Central memory CD8-positive, alpha-beta T cell (primary cell): ENCODE results near the gene TIPARP.
A peak's percentile ranks its signal among the peaks of the same experiment; 100 is the strongest.

Experiments
- ATAC-seq: fragments of 150-1000 bp; cut with Tn5 transposase; replicated peaks from 2 replicates; pipeline ENCODE4 v1.10.0; 2022; ENCODE audit warnings: mild to moderate bottlenecking, moderate FRiP score, moderate number of reproducible peaks; ENCODE audit not compliant: poor library complexity, severe bottlenecking; ENCODE audit errors: extremely low read depth
- DNase-seq, 2 donors: peaks; one replicate each; pipeline ENCODE4 v3.0.0; 2021; ENCODE audit warnings: low spot score in 2 of 2
- H3K27ac Mint-ChIP-seq: one replicate; pipeline ENCODE4 v1.8.0; 2022; ENCODE audit warnings: low read depth, mild to moderate bottlenecking, moderate library complexity, mixed read lengths
- H3K27me3 Mint-ChIP-seq: one replicate; pipeline ENCODE4 v1.8.0; 2022; ENCODE audit warnings: mixed read lengths
- H3K36me3 Mint-ChIP-seq: one replicate; pipeline ENCODE4 v1.8.0; 2022; ENCODE audit warnings: mild to moderate bottlenecking, moderate library complexity, mixed read lengths; ENCODE audit not compliant: insufficient read depth
- H3K4me1 Mint-ChIP-seq: one replicate; pipeline ENCODE4 v1.8.0; 2022; ENCODE audit warnings: mixed read lengths
- H3K4me3 Mint-ChIP-seq: one replicate; pipeline ENCODE4 v1.8.0; 2022; ENCODE audit warnings: mild to moderate bottlenecking, moderate library complexity, mixed read lengths
- H3K9me3 Mint-ChIP-seq: one replicate; pipeline ENCODE4 v1.8.0; 2022; ENCODE audit warnings: mixed read lengths

TIPARP gene

DNA sequence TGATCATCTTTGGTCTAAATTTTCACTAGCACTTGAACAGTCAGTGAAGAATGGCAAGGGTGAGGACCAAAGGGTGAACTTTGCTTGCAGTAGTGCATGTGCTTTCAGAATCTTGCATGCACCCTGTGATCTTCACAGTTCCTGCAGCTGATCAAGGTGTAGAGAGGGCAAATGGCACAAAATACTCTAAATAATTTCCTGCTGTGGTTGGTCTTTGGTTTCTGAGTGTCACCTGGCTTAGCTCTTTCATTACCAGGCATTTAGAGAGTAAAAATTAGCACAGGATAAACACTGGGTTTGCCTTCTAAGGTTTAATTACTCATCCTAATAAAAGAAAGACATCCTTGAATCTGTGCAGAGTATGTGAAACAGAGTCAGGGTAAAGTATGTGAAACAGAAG, 11.4 kb downstream of the TIPARP start:
- Mint-ChIP-seq H3K4me3 (peak overlapping the region; percentile 50), H3K27ac (peak overlapping the region; percentile 38), H3K4me1 (peaks cover 78% of the 10 kb centered on the region), H3K27me3 (no peaks in the 10 kb centered on the region), H3K9me3 (no peaks in the 10 kb centered on the region), H3K36me3 (peaks cover 43% of the 10 kb centered on the region)
- no peak for DNase-seq
- peak; percentile 41 for ATAC-seq

DNA sequence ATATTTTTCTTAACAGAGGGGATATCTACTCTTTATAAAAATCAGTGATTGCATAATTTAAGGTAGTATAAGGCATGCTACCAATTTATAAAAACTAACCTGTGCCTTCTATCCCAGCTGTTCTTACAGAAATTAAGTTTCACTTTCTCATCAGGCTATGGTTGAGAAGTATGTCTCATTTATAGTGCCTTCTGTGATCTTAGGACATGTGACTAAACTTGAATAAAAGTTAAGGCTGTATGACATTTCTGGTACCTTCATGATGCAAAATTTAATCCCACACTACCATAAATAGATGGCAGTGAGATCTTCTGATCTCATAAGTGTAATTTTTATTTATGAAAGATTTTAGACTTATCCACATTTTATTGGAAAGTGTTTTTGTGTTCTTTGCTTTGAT, 12.6 kb downstream of the TIPARP start:
- Mint-ChIP-seq H3K36me3 (peaks cover 33% of the 10 kb centered on the region), H3K9me3 (no peaks in the 10 kb centered on the region), H3K27ac (no peak overlapping the region), H3K4me1 (peaks cover 78% of the 10 kb centered on the region), H3K4me3 (no peak overlapping the region), H3K27me3 (no peaks in the 10 kb centered on the region)
- DNase-seq (no peak), ATAC-seq (peak; percentile 47)

DNA sequence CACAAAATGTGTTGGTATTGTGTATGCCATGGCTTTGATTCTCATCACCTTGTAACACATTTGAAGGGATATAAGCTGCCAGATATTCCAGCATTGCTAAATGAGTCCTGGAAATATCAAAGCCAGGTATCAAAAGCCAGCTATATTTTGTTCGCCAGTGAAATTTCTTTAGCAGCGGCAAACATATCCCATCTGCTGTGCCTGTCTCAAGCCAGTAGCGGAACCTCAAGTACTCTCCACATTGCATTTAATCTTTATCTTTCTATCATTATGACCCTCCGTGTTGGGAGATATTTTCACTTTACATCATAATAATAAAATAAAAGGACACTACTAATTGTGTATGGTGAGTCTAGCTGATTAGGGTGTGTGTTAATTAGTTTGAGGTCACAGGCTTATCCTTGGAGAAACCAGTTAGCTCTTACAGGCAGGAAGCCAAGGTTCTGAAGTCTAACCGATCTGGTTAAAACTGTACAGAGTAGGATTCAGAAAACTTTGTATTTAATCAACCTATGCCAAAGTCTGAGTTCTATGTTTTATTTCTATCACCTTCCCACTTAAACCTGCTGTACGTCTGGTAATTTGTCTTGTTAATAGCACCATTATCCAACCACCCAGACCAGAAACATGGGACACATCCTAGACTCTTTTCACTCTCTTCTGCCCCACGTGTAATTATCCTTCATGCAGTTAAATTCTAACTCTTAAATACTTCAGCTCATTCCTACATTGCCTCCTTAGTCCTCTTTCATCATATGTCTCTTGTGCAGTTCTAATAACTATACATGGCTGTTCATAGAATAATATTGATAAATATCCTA, 14.5 kb downstream of the TIPARP start:
- no peak for ATAC-seq
- H3K27ac Mint-ChIP-seq: no peak overlapping the region
- H3K4me3 Mint-ChIP-seq: peak overlapping the region; percentile 2
- DNase-seq: no peak
- no peaks in the 10 kb centered on the region for H3K27me3 Mint-ChIP-seq
- H3K36me3 Mint-ChIP-seq: peaks cover 31% of the 10 kb centered on the region
- H3K4me1 Mint-ChIP-seq: peaks cover 75% of the 10 kb centered on the region
- no peaks in the 10 kb centered on the region for H3K9me3 Mint-ChIP-seq

DNA sequence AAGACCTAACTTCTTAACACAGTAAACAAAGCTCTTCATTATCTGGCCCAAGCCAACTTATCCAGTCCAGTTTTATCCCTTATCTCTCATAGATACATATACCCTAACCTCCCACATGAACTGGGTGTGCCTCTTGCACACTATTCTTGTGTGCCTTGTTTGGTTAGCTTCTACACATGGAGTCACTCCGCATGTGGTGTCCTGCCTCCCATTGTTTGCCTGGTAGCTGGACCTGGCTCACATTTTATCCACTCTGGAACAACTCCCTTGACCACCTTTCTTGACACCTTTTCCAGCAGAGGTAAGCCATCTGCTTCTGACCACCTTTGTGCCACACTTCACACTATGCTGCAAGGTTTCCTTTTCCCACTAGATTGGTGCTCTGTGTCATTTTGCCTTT, 15.2 kb downstream of the TIPARP start:
- peak overlapping the region; percentile 16 for H3K4me3 Mint-ChIP-seq
- no peak for DNase-seq
- peaks cover 69% of the 10 kb centered on the region for H3K4me1 Mint-ChIP-seq
- H3K9me3 Mint-ChIP-seq: no peaks in the 10 kb centered on the region
- ATAC-seq: no peak
- no peak overlapping the region for H3K27ac Mint-ChIP-seq
- no peaks in the 10 kb centered on the region for H3K27me3 Mint-ChIP-seq
- peaks cover 38% of the 10 kb centered on the region for H3K36me3 Mint-ChIP-seq

DNA sequence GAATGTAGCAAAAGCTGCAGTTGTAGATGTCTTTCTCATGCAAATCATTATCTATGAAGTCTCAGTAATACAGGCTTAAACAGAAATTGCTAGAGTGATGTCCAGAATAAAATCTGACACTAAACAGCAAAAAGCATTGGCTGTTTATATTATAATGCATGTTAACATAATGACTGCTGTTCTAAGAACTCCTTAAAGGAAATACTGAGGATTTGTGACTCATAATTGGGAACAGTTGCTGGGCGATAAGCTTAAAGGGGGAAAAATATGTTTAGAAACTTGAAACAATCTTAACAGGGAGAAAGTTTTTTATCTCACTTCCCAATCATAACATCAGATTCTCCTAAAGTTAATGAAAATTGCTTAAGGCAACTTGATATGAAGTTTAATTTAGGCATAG, 17.5 kb downstream of the TIPARP start:
- peaks cover 52% of the 10 kb centered on the region for H3K36me3 Mint-ChIP-seq

DNA sequence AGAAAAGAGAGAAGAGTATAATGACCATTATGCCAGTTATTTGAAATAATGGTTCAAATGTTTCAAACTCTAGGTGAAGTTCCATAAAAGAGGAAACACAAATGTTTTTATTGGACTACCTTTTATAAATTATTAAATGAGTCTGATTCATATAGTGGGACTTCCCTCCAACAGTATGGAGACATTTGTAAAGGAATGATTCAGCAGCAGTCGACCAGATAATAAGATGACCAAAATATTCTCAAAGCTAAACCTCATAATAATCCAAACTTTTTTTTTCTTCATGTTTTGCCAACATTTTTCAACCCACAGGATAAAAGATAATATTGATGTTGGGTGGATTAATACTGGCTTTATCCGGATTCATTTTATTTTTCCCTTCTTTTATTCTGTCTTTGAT, 18.8 kb downstream of the TIPARP start:
- no peak for ATAC-seq
- DNase-seq: no peak
- no peaks in the 10 kb centered on the region for H3K27me3 Mint-ChIP-seq
- peaks cover 58% of the 10 kb centered on the region for H3K4me1 Mint-ChIP-seq
- H3K9me3 Mint-ChIP-seq: no peaks in the 10 kb centered on the region
- H3K27ac Mint-ChIP-seq: peak overlapping the region; percentile 26
- H3K4me3 Mint-ChIP-seq: no peak overlapping the region
- peaks cover 52% of the 10 kb centered on the region for H3K36me3 Mint-ChIP-seq

More for the DNA sequence above, 17.5 kb downstream of the TIPARP start:
- Mint-ChIP-seq H3K4me1 (peaks cover 58% of the 10 kb centered on the region), H3K4me3 (no peak overlapping the region), H3K27ac (no peak overlapping the region), H3K27me3 (no peaks in the 10 kb centered on the region), H3K9me3 (no peaks in the 10 kb centered on the region)
- no peak for DNase-seq
- no peak for ATAC-seq

DNA sequence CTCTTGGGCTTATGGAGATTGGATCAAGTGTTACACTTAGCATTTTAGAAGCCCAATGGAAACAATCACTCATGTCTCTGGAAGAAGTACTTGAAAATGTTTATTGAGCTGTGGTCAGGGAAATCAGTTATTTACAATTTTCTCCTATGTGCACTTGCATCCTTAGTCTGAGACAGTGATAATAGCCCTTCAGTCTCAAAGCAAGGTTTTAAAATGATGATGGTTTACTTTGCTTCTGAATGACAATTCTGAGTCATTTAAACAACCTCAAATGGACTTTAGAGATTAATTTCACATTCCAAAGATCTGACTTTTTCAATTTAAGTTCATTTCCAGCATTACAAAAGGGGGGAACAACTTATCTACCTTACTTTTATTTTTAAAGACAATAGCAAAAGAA, 20.1 kb downstream of the TIPARP start:
- no peak for DNase-seq
- H3K4me3 Mint-ChIP-seq: no peak overlapping the region
- H3K27ac Mint-ChIP-seq: no peak overlapping the region
- ATAC-seq: no peak
- H3K27me3 Mint-ChIP-seq: no peaks in the 10 kb centered on the region
- H3K36me3 Mint-ChIP-seq: peaks cover 54% of the 10 kb centered on the region
- H3K9me3 Mint-ChIP-seq: no peaks in the 10 kb centered on the region
- H3K4me1 Mint-ChIP-seq: peaks cover 59% of the 10 kb centered on the region

DNA sequence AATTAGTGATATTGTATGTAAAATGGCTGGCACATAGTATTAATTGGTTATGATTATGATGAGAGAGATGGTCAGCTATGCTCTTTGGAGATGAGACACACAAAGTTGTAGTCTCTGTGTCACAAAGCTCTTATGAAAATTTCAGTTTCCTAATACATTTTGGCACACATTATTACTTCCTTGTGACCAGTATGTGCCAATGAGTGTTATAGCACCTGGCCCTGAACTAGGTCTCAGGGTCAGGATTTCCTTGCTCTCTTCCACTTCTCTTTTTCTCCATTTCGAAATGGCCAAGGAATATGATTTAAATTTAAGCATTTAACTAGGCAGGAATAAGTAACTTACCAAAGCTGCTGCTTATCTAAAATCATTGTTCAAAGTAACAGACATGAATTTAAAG, 28.0 kb downstream of the TIPARP start:
- ATAC-seq (no peak), DNase-seq (no peak)
- H3K4me1 Mint-ChIP-seq: peaks cover 55% of the 10 kb centered on the region

DNA sequence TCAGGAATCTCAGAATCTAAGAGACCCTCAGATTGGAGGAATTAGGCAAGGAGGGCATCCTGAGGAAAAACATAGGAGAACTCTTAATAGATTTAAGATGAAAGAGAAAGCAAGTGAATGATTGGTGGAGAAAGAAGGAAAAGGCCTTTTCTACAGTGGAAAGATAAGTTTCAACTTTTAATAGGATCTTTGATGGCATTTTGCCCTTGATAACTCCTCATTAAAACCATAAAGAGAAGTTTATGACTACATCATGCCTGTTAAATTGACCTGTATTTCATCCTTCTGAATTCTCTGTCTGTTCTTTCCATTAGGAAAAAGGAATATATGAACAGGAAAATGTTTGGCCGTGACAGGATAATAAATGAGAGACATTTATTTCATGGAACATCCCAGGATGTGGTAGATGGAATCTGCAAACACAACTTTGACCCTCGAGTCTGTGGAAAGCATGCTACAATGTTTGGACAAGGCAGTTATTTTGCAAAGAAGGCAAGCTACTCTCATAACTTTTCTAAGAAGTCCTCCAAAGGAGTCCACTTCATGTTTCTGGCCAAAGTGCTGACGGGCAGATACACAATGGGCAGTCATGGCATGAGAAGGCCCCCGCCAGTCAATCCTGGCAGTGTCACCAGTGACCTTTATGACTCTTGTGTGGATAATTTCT, 30.1 kb downstream of the TIPARP start:
- ATAC-seq: no peak
- no peaks in the 10 kb centered on the region for H3K9me3 Mint-ChIP-seq
- no peak overlapping the region for H3K4me3 Mint-ChIP-seq
- peaks cover 55% of the 10 kb centered on the region for H3K36me3 Mint-ChIP-seq
- peaks cover 39% of the 10 kb centered on the region for H3K4me1 Mint-ChIP-seq
- no peaks in the 10 kb centered on the region for H3K27me3 Mint-ChIP-seq
- H3K27ac Mint-ChIP-seq: peak overlapping the region; percentile 65
- DNase-seq: no peak

More for the DNA sequence above, 28.0 kb downstream of the TIPARP start:
- Mint-ChIP-seq H3K4me3 (no peak overlapping the region), H3K27me3 (no peaks in the 10 kb centered on the region), H3K36me3 (peaks cover 63% of the 10 kb centered on the region), H3K27ac (peak overlapping the region; percentile 22), H3K9me3 (no peaks in the 10 kb centered on the region)

DNA sequence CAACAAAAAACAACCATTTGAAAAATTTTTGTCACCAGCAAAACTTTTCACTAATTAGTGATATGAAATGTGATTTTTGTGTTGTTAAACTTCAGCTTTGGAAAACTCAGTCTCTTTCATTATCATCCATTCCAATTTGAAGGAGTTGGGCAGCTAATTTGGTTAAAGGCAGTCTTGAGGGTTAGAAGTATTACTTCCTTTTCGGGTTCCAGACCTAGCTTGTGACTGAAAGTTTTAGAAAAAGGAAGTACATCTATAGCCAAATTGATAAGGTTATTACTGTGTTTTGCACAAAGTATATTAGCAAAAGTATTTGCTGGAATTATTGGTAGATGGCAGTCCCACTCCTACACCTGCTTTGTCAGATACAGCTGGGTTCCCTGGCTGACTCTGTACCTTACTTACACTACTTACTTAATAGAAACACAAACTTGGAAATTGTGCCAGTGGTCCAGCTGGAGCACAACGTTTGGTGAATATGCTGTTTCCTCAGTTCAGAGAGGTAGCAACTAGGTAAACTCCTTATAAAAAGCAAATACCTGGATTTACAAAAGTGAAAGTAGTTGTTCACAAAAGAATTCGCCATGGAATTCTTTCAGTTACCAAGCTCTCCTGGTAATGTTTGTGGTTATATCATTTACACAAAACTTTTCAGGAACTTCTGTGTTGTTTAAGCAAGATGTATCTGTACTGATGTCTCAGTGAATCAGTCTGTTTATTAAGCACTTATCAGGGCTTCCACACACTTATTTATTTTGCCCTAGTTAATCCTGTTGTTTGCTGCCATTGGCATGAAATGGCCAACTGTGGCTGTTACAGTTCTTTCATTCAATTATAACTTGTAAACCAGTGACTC, 31.6 kb downstream of the TIPARP start:
- ATAC-seq: no peak
- no peaks in the 10 kb centered on the region for H3K9me3 Mint-ChIP-seq
- DNase-seq: no peak
- H3K4me1 Mint-ChIP-seq: peaks cover 25% of the 10 kb centered on the region
- no peaks in the 10 kb centered on the region for H3K27me3 Mint-ChIP-seq
- no peak overlapping the region for H3K4me3 Mint-ChIP-seq
- no peak overlapping the region for H3K27ac Mint-ChIP-seq
- H3K36me3 Mint-ChIP-seq: peaks cover 51% of the 10 kb centered on the region

DNA sequence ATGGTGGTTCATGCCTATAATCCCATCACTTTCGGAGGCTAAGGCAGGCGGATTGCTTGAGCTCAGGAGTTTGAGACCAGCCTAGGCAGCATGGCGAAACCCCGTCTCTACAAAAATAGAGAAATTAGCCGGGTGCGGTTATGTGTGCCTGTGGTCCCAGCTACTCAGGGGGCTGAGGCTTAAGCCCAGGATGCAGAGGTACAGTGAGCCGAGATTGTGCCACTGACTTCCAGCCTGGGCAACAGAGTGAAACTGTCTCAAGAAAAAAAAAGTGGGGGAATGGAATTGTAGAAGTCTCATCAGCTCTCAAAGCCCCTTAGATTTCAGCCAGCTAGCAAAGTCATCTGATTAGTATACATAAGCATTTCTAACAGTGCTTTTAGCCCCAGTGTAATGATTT, 33.2 kb downstream of the TIPARP start:
- ATAC-seq (no peak), DNase-seq (no peak)
- Mint-ChIP-seq H3K36me3 (peaks cover 47% of the 10 kb centered on the region), H3K27me3 (no peaks in the 10 kb centered on the region), H3K4me3 (no peak overlapping the region), H3K9me3 (no peaks in the 10 kb centered on the region), H3K4me1 (peaks cover 11% of the 10 kb centered on the region), H3K27ac (no peak overlapping the region)

DNA sequence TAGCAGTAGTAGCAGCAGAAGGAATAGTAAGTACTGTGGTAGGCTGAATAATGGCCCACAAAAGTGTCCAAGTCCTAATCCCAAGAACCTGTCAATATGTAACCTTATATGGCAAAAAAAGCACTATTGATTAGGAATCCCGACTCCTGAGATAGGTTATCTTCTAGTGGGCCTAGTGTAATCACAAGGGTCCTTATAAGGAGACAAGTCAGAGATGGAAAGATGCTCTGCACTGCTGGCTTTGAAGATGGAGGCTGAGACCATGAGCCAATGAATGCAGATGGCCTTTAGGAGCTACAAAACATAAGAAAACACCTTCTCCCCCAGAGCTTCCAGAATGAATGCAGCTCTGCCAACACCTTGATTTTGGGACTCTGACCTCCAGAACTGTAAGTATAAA, 36.0 kb downstream of the TIPARP start:
- Mint-ChIP-seq H3K9me3 (no peaks in the 10 kb centered on the region), H3K27ac (no peak overlapping the region), H3K4me3 (no peak overlapping the region), H3K4me1 (no peaks in the 10 kb centered on the region), H3K27me3 (no peaks in the 10 kb centered on the region), H3K36me3 (peaks cover 26% of the 10 kb centered on the region)
- ATAC-seq (no peak), DNase-seq (no peak)
